ENCODE data around the gene TSTD2.

Gene TSTD2

GRCh38 chr9:97632985-97633858, at the start of gene TSTD2, which contains the start of gene NCBP1:
Gene TSTD2, minus strand, starts transcription at chr9:97633368. Its CDS starts 5,806 bp downstream, at chr9:97627562.
Gene NCBP1, plus strand, starts transcription at chr9:97633821. Its CDS starts 61 bp downstream, at chr9:97633882.
- in situ Hi-C loops (cut with MboI; ENCODE audit: low sequenced_read_pairs) = no loop called here

GRCh38 chr9:97682242-97682641, 49.1 kb upstream of the TSTD2 start:
- in situ Hi-C loops (cut with MboI; ENCODE audit: low sequenced_read_pairs) = loop anchor here (25.0 kb wide), 1 partner anchor 580 kb away; the partner anchor contains the start of gene TBC1D2

- in situ Hi-C loops (cut with MboI; ENCODE audit: low sequenced_read_pairs) = loop anchor here (25.0 kb wide), 1 partner anchor 587 kb away; the partner anchor contains the start of gene TBC1D2
These were observed 42.5 kb upstream of the TSTD2 start for GRCh38 chr9:97675655-97676054.

DNA sequence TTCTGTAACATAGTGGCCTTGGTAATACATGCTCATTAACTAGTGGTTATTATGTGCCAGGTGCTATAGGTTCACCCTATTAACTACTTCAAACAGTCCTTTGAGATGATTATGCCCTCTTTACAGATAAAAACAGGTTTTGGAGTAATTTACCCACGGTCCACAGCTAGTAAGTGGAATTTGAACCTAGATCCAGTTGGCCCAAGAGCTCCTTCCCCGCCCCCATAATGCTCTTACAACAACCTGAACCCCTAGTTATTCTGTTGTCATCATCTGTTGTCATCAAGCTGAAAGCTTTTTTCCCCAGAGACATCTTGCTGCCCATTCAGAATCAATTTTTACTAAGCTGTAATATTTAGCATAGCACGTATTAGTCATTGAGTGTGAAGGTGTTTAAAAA, 40.8 kb upstream of the TSTD2 start:
- in situ Hi-C loops (cut with MboI; ENCODE audit: low sequenced_read_pairs) = no loop called here

GRCh38 chr9:97672403-97672802, 39.2 kb upstream of the TSTD2 start:
- in situ Hi-C loops (cut with MboI; ENCODE audit: low sequenced_read_pairs) = no loop called here

GRCh38 chr9:97670586-97670985, 37.4 kb upstream of the TSTD2 start:
- in situ Hi-C loops (cut with MboI; ENCODE audit: low sequenced_read_pairs) = no loop called here

- in situ Hi-C loops (cut with MboI; ENCODE audit: low sequenced_read_pairs) = no loop called here
These were observed 35.3 kb upstream of the TSTD2 start for GRCh38 chr9:97668485-97668884.

DNA sequence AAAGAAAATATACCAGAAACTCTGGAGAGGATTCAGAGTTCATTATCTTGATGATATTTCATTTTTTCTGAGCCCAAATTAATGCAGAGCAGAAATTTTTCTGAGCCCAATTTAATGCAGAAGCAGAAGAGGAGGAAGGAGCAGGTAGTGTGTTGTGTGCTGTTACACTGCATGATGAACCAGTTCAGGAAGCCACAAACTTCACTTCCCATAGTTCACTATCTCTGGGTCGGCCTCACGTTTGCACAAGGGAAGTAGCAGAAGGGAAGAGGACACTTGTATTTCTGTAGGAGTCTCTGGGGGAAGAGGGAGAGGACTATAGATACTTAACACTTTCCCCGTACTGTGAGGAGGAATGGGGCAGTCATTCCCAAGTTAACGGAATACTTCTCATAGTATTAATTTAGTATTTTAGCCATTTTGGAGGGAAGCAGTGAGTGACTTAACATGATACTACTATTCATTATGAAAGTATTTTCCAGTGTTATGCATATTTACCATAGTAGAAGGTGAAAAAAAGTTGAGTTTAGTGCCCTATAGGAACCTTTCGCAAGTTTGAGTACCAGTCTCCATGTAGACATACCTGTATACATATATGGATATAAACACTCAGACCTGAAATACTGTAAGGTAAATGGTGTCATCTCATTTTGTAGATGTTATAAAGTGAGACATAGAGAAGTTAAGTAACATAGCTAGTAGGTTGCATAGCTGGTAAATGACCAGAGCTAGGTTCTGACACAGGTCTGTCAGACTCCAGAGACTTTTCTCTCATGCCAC, 33.9 kb upstream of the TSTD2 start:
- in situ Hi-C loops (cut with MboI; ENCODE audit: low sequenced_read_pairs) = no loop called here

GRCh38 chr9:97665742-97666141, 32.6 kb upstream of the TSTD2 start:
- in situ Hi-C loops (cut with MboI; ENCODE audit: low sequenced_read_pairs) = no loop called here

DNA sequence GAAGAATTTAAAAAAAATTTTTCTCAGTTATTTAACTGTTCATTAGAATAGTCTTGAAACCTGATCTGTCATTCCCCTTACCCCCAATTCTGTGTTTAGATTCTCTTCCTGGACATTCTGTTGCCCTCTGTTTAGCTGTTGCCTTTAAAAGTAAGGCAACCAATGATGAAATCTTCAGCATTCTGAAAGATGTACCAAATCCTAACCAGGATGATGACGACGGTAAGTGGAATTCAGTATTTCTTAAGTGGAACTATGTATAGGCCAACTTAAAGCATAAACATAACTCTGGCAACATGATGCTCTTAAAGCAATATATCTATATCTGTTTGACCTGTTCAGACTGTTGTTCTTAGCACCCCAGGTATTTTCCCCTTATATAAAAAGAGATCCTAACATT, 27.7 kb upstream of the TSTD2 start:
- in situ Hi-C loops (cut with MboI; ENCODE audit: low sequenced_read_pairs) = no loop called here

DNA sequence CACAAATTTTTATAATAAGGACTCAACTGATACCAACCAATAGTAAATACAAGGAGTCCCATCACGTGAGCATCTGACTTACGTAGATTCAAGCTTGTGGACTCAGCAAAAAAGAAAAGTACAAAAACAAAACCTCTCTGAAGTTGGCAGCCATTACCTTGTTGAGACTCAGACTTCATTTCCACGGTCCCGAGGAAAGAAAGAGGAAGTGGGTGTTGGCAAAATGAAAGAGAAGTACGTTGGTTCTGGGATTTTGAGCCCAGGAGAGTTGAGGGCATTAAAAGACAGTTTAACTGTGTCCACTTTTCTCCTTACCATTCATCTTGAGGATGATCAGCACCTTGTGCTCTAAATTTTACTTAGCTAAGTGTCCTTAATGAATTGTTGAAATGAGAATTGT, 27.2 kb upstream of the TSTD2 start:
- in situ Hi-C loops (cut with MboI; ENCODE audit: low sequenced_read_pairs) = no loop called here

GRCh38 chr9:97659771-97660170, 26.6 kb upstream of the TSTD2 start:
- in situ Hi-C loops (cut with MboI; ENCODE audit: low sequenced_read_pairs) = no loop called here

- in situ Hi-C loops (cut with MboI; ENCODE audit: low sequenced_read_pairs) = no loop called here
These were observed 25.5 kb upstream of the TSTD2 start for GRCh38 chr9:97658707-97659106.

GRCh38 chr9:97651646-97652045, 18.5 kb upstream of the TSTD2 start:
- in situ Hi-C loops (cut with MboI; ENCODE audit: low sequenced_read_pairs) = no loop called here

DNA sequence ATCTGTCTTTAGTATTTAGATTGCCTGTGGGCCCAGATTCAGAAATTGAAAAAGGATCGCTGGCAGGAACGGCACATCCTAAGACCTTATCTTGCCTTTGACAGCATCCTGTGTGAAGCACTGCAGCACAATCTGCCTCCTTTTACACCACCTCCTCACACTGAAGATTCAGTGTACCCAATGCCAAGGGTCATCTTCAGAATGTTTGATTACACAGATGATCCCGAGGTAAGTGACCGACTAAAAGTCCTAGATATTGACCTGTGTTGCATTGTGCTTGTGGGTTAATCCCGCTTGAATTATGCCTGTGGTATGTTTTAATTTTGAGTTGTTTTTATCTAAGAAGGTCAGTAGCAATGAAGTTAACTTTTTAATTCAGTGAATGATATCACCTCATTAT, 14.8 kb upstream of the TSTD2 start:
- in situ Hi-C loops (cut with MboI; ENCODE audit: low sequenced_read_pairs) = no loop called here

- in situ Hi-C loops (cut with MboI; ENCODE audit: low sequenced_read_pairs) = no loop called here
These were observed 12.6 kb upstream of the TSTD2 start for GRCh38 chr9:97645720-97646119.

GRCh38 chr9:97640325-97640724, 7.2 kb upstream of the TSTD2 start:
- in situ Hi-C loops (cut with MboI; ENCODE audit: low sequenced_read_pairs) = no loop called here

DNA sequence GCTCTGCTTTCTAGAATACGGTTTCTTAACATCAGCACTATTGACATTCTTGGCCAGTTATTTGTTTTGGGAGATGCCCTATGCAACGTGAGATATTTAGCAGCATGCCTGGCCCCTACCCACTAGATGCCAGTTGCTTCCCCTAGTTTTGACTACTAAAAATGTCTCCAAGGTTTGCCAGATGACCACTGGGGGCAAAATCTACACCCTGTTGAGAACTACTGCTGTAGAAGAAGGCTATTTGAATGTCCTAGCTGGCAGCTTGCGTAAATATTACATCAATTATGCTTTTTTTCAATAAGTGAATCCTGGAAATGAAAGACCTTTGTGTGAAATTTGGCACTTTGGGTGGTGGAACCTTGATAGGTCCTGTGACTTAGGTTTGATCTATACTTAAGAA, 5.5 kb upstream of the TSTD2 start:
- in situ Hi-C loops (cut with MboI; ENCODE audit: low sequenced_read_pairs) = no loop called here

DNA sequence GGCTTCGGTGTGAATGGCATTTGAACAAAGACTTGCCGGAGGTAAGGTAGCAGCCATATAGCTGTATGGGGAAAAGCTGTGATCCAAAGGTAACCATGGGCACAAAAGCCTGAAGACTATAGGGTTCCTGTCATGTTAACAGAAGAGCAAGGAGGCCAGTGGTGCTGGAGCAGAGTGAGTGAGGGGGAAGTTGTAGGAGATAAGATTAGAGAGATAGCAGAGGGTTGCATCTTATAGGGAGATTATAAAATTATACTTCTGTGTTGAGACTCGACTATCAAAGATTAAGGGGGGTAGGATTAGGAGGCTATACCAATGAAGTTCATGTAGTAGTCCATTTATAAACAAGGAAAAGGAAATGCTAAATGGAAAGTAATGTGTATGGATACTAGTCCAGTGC, 3.7 kb upstream of the TSTD2 start:
- in situ Hi-C loops (cut with MboI; ENCODE audit: low sequenced_read_pairs) = no loop called here

DNA sequence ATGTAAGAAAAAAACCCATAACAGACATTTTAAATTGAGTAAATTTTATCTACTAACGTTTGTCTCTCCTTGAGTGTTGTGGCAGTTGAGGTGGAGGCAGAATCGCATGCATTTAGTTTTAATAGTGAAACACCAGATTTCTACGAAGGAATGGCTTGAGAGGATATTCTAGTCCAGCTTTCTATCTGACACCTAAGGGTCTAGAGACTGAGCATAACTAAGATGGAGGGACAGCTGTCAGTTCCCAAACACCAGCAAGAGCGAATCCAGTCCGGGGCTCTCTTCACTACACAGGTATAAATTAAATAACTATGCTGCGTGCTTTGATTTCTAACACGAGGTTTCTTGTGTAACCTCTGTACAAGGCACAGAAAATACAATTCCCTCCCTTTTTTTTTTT, 1.9 kb upstream of the TSTD2 start:
- in situ Hi-C loops (cut with MboI; ENCODE audit: low sequenced_read_pairs) = no loop called here

GRCh38 chr9:97633859-97634490, 807 bp upstream of the TSTD2 start:
- in situ Hi-C loops (cut with MboI; ENCODE audit: low sequenced_read_pairs) = no loop called here
